Astrocyte of the spinal cord (primary cell): Measurements from ENCODE around the gene BFSP2.

Experiments
- DNase-seq: peaks from one replicate; pipeline ENCODE4 v3.0.0; 2011; ENCODE audit warnings: low read depth, low spot score
- H3K4me3 ChIP-seq: 2 replicates; pipeline ENCODE4 v1.5.1; 2011; ENCODE audit warnings: low read depth, mild to moderate bottlenecking, low read length, moderate library complexity
- CTCF ChIP-seq: IDR thresholded peaks from 2 replicates; pipeline ENCODE4 v1.5.1; 2012; ENCODE audit warnings: low read depth, mild to moderate bottlenecking, low read length, inconsistent platforms
- in situ Hi-C: cut with HindIII; loops from 2 replicates; pipeline ENCODE4 v1.10.0; 2017; ENCODE audit warnings: low sequenced_read_pairs

The BFSP2 gene

DNA sequence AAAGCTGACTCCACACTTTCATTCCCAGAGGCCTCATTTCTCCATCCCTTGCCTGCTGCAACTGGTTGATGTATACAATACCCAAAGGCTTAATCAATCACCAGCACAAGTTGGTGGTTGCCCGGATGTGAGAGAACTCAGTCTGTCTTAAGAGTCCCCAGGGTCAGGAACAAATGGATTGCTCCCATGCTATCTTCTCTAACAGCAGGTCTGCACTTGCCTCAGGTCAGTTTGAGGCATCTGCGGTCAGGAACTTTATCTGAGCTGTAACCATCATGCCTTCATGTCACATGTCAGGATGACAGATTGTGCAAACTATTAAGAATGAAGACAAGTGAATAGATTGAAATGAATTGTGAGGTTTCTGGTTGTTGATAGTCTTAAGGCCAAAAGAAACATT is 56.1 kb downstream of the BFSP2 start:
- no peak for TF ChIP-seq CTCF
- in situ Hi-C loops: no loop called here
- H3K4me3 ChIP-seq: no peak overlapping the region
- no peak for DNase-seq

DNA sequence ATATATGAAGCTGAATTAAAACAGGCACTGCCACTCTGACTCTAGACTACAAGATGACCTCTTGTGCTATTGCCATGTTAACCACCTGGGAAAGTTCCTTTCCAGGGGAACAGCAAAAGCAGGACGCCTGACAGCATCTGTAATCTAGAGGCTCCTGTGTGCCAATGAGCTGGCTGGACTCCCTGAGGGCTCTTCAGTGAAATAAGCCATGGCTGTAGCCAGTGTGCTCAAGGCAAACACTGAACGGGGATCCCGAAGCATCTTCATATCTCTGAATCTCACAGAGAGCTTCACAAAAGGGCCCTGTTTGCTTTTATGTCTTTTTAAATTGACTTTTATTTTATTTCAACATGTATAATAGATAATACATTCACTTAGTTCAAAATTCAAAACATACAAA is 57.2 kb downstream of the BFSP2 start:
- in situ Hi-C loops: no loop called here
- TF ChIP-seq CTCF: no peak
- H3K4me3 ChIP-seq: no peak overlapping the region
- no peak for DNase-seq

GRCh38 chr3:133457465-133458067 is 57.7 kb downstream of the BFSP2 start:
- in situ Hi-C loops: no loop called here
- peak; percentile 30 for TF ChIP-seq CTCF
- DNase-seq: no peak

DNA sequence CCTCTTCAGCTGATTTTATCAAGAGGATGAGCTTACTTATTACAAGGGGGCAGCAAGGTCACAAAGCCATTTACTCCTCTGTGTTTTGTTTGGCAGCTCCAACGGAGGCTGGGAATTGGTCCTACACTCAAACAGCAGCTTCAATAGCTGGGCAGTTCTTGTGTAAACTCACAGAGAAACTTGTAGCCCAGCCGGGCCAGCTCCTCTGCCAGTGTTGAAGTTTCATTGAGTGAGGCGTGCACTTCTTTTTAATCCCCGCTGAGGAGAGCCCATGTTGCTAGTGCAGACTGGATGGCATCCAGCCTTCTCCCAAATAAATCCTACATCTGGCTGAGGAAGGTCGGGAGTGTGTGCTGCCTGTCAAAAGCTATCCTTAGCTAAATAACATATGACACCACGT is 59.5 kb downstream of the BFSP2 start:
- in situ Hi-C loops: no loop called here
- no peak for TF ChIP-seq CTCF
- DNase-seq: no peak
- no peak overlapping the region for H3K4me3 ChIP-seq

More at GRCh38 chr3:133457465-133458067, 57.7 kb downstream of the BFSP2 start:
- no peak overlapping the region for H3K4me3 ChIP-seq

- H3K4me3 ChIP-seq: no peak overlapping the region
- in situ Hi-C loops: no loop called here
- DNase-seq: no peak
- TF ChIP-seq CTCF: no peak
Observed at GRCh38 chr3:133460809-133461208, 61.0 kb downstream of the BFSP2 start.

GRCh38 chr3:133461291-133461690 is 61.4 kb downstream of the BFSP2 start:
- H3K4me3 ChIP-seq: no peak overlapping the region
- in situ Hi-C loops: no loop called here
- no peak for DNase-seq
- no peak for TF ChIP-seq CTCF
